ENCODE results near the gene CNKSR1. TPM values are rescaled to one million over a fixed set of nuclear protein-coding genes. Genes with fewer than 3 reads are reported as not detected.

Gene CNKSR1
- total RNA-seq, 2 experiments from 2014 or later = 2.3 to 3.6 TPM

DNA sequence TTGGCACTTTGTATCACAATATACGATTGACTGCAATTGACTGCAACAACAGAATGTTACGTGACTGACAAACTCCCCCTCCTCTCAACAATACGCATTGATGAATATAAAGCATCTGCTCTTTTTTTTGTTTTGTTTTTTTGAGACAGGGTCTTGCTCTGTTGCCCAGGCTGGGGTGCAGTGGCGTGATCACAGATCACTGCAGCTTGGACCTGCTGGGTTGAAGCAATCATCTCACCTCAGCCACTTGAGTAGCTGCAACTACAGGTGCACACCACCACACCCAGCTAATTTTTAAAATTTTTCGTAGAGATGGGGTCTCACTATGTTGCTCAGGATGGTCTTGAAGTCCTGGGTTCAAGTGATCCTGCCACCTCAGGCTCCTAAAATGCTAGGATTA is 35.4 kb downstream of the CNKSR1 start:
- CTCF ChIA-PET = interaction anchor here (2.5 kb wide), 1 partner anchor 21 kb away, joined by 7 read pairs; the partner anchor contains the start of gene CEP85
- H3K27me3 Mint-ChIP-seq = no peaks in the 10 kb centered on the region

DNA sequence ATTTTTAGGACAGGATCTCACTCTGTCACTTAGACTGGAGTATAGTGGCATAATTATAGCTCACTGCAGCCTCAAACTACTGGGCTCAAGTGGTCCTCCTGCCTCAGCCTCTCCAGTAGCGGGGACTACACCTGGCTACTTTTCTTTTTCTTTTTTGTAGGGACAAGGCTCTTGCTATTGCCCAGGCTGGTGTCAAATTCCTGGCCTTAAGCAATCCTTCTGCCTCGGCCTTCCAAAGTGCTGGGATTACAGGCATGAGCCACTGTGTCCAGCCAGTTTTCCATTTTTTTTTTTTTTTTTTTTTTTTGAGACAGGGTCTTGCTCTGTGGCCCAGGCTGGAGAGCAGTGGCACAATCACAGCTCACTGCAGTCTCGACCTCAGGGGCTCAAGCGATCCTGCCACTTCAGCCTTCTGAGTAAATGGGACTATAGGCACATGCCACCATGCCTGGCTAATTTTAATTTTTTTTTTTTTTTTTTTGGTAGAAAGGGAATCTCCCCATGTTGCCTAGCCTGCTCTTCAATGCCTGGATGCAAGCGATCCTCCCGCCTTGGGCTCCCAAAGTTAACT is 36.1 kb downstream of the CNKSR1 start:
- H3K9me3 ChIP-seq (ENCODE audit: control insufficient read depth in 1 of 2, insufficient read depth in 1 of 2, low read length in 2 of 2) = no peaks in the 10 kb centered on the region
- intact Hi-C loops (cut with DNase I, micrococcal nuclease) = no loop called here
- no peaks in the 10 kb centered on the region for H3K4me1 ChIP-seq (ENCODE audit: insufficient read depth, low read length)
- Mint-ChIP-seq H3K27ac (no peak overlapping the region), H3K4me3 (no peak overlapping the region), H3K9me3 (no peaks in the 10 kb centered on the region), H3K27me3 (no peaks in the 10 kb centered on the region), H3K36me3 (ENCODE audit: low read depth) (no peaks in the 10 kb centered on the region), H3K4me1 (ENCODE audit: low read depth) (no peaks in the 10 kb centered on the region)
- H3K27ac ChIP-seq (ENCODE audit: low read depth in 1 of 2, low read length in 2 of 2) = no peak overlapping the region
- no peak for DNase-seq
- H3K36me3 ChIP-seq (ENCODE audit: insufficient read depth, low read length) = no peaks in the 10 kb centered on the region
- no peak for ATAC-seq (ENCODE audit: poor library complexity)
- POLR2A ChIA-PET = interaction anchor here (0.7 to 1.3 kb wide), 2 partner anchors 12 to 108 kb away, joined by 4 to 5 read pairs; no protein-coding TSS in a partner anchor
- H3K27me3 ChIP-seq (ENCODE audit: control insufficient read depth in 1 of 2, insufficient read depth in 2 of 2, low read length in 2 of 2) = no peaks in the 10 kb centered on the region
- TF ChIP-seq, protein P1, sequence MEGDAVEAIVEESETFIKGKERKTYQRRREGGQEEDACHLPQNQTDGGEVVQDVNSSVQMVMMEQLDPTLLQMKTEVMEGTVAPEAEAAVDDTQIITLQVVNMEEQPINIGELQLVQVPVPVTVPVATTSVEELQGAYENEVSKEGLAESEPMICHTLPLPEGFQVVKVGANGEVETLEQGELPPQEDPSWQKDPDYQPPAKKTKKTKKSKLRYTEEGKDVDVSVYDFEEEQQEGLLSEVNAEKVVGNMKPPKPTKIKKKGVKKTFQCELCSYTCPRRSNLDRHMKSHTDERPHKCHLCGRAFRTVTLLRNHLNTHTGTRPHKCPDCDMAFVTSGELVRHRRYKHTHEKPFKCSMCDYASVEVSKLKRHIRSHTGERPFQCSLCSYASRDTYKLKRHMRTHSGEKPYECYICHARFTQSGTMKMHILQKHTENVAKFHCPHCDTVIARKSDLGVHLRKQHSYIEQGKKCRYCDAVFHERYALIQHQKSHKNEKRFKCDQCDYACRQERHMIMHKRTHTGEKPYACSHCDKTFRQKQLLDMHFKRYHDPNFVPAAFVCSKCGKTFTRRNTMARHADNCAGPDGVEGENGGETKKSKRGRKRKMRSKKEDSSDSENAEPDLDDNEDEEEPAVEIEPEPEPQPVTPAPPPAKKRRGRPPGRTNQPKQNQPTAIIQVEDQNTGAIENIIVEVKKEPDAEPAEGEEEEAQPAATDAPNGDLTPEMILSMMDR (IDR thresholded peaks at IDR 0.05) = no peak
- H3K4me3 ChIP-seq (ENCODE audit: low read length) = no peak overlapping the region
- CTCF ChIA-PET = interaction anchor here (0.7 to 2.5 kb wide), 4 partner anchors 11 to 171 kb away, joined by 3 to 7 read pairs (median 4); partner anchors contain the start of gene CEP85

More for the DNA sequence above, 35.4 kb downstream of the CNKSR1 start:
- Mint-ChIP-seq H3K9me3 (no peaks in the 10 kb centered on the region), H3K36me3 (ENCODE audit: low read depth) (no peaks in the 10 kb centered on the region), H3K4me3 (no peak overlapping the region), H3K4me1 (ENCODE audit: low read depth) (no peaks in the 10 kb centered on the region), H3K27ac (no peak overlapping the region)
- Histone ChIP-seq H3K27me3 (ENCODE audit: control insufficient read depth in 1 of 2, insufficient read depth in 2 of 2, low read length in 2 of 2) (no peaks in the 10 kb centered on the region), H3K4me3 (ENCODE audit: low read length) (no peak overlapping the region), H3K9me3 (ENCODE audit: control insufficient read depth in 1 of 2, insufficient read depth in 1 of 2, low read length in 2 of 2) (no peaks in the 10 kb centered on the region), H3K4me1 (ENCODE audit: insufficient read depth, low read length) (no peaks in the 10 kb centered on the region), H3K27ac (ENCODE audit: low read depth in 1 of 2, low read length in 2 of 2) (no peak overlapping the region), H3K36me3 (ENCODE audit: insufficient read depth, low read length) (no peaks in the 10 kb centered on the region)
- POLR2A ChIA-PET = interaction anchor here (1.3 kb wide), 1 partner anchor 11 kb away, joined by 4 read pairs; no protein-coding TSS in a partner anchor
- intact Hi-C loops (cut with DNase I, micrococcal nuclease) = no loop called here
- TF ChIP-seq, protein P1 (IDR thresholded peaks at IDR 0.05) = no peak
- ATAC-seq (ENCODE audit: poor library complexity) (no peak), DNase-seq (no peak)

DNA sequence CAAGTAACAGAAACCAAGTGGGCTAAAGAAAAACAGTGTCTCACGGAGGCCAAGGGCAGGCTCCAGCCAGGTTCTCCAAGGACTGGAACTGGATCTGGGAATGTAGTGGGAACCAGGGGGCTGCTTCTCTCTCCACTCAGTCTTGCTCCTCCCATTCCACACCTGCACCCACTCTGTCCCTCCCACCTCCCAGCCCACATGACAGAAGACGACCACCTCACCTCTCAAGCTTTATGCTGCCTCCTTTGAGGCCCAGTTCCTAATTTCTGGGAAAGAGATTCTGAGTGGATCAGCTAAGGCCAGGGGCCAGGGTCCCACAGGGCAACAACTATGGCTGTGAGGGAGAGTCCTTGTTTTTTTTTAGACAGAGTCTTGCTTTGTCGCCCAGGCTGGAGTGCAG is 38.0 kb downstream of the CNKSR1 start:
- H3K27ac Mint-ChIP-seq = no peak overlapping the region
- no peaks in the 10 kb centered on the region for H3K9me3 ChIP-seq (ENCODE audit: control insufficient read depth in 1 of 2, insufficient read depth in 1 of 2, low read length in 2 of 2)
- H3K36me3 Mint-ChIP-seq (ENCODE audit: low read depth) = no peaks in the 10 kb centered on the region
- DNase-seq (no peak), ATAC-seq (ENCODE audit: poor library complexity) (no peak)
- H3K4me3 ChIP-seq (ENCODE audit: low read length) = no peak overlapping the region
- no peak overlapping the region for H3K27ac ChIP-seq (ENCODE audit: low read depth in 1 of 2, low read length in 2 of 2)
- H3K9me3 Mint-ChIP-seq = no peaks in the 10 kb centered on the region
- intact Hi-C loops (cut with DNase I, micrococcal nuclease) = no loop called here
- no peaks in the 10 kb centered on the region for H3K27me3 Mint-ChIP-seq
- no peak overlapping the region for H3K4me3 Mint-ChIP-seq
- POLR2A ChIA-PET = no interaction called here
- H3K27me3 ChIP-seq (ENCODE audit: control insufficient read depth in 1 of 2, insufficient read depth in 2 of 2, low read length in 2 of 2) = no peaks in the 10 kb centered on the region
- H3K36me3 ChIP-seq (ENCODE audit: insufficient read depth, low read length) = no peaks in the 10 kb centered on the region
- no peaks in the 10 kb centered on the region for H3K4me1 Mint-ChIP-seq (ENCODE audit: low read depth)
- no peaks in the 10 kb centered on the region for H3K4me1 ChIP-seq (ENCODE audit: insufficient read depth, low read length)
- TF ChIP-seq, protein P1 (IDR thresholded peaks at IDR 0.05) = no peak
- CTCF ChIA-PET = no interaction called here
